Measurements from ENCODE around the gene ASPHD1.

- TF ChIP-seq CTCF (IDR thresholded peaks at IDR 0.05; ENCODE audit: control extremely low read depth in 1 of 3, insufficient read depth in 1 of 3, low read depth in 1 of 3, low read length in 3 of 3) (no peak), GTF2F1 (IDR thresholded peaks at IDR 0.05; ENCODE audit: borderline replicate concordance, low read depth, low read length) (no peak), POLR2A (IDR thresholded peaks at IDR 0.05; ENCODE audit: control extremely low read depth in 1 of 2, low read depth in 2 of 2, low read length in 2 of 2) (no peak), EGR1 (IDR thresholded peaks at IDR 0.05; ENCODE audit: borderline replicate concordance, low read depth, low read length) (no peak)
Measured at GRCh38 chr16:29896841-29897240, 3.4 kb upstream of the ASPHD1 start.

Measured in H1 (cell line).